GM23338 (cell line): ENCODE data around the gene CSPG4. TPM values are rescaled to one million over a fixed set of nuclear protein-coding genes. Genes with fewer than 3 reads are reported as not detected.
"Not testable (repeated sequence)": the region's sequence is repeated elsewhere in the genome, so short reads cannot be mapped to it uniquely, and the experiment has no call there.

Experiments
- ATAC-seq: fragments of 200-7000 bp; cut with Tn5 transposase; 3 replicates; pipeline ENCODE4 v1.9.1; 2020
- DNase-seq: peaks from one replicate; pipeline ENCODE4 v3.0.0-alpha.2; 2015; ENCODE audit warnings: low spot score
- H2AFZ ChIP-seq: fragments of 200-600 bp; sonication (generic); 2 replicates; pipeline ENCODE4 v1.8.0; 2016; ENCODE audit warnings: antibody characterized with exemption, mild to moderate bottlenecking, moderate library complexity
- H3F3A ChIP-seq: fragments of 200-600 bp; sonication (generic); replicated peaks from 2 replicates; pipeline ENCODE4 v1.8.0; 2017; ENCODE audit warnings: antibody characterized with exemption, mixed run types, low read depth
- H3K27ac ChIP-seq: fragments of 200-600 bp; sonication (generic); 2 replicates; pipeline ENCODE4 v1.6.1; 2016; ENCODE audit warnings: low read depth
- H3K27me3 ChIP-seq: fragments of 200-600 bp; sonication (generic); 2 replicates; pipeline ENCODE4 v1.8.0; 2016; ENCODE audit warnings: mild to moderate bottlenecking, mixed run types, moderate library complexity; ENCODE audit not compliant: insufficient read depth
- H3K36me3 ChIP-seq: fragments of 200-600 bp; sonication (generic); 2 replicates; pipeline ENCODE4 v1.8.0; 2016; ENCODE audit warnings: mild to moderate bottlenecking; ENCODE audit not compliant: insufficient read depth
- H3K4me1 ChIP-seq: fragments of 200-600 bp; sonication (generic); 2 replicates; pipeline ENCODE4 v1.8.0; 2016; ENCODE audit warnings: mild to moderate bottlenecking, moderate library complexity; ENCODE audit not compliant: insufficient read depth
- H3K4me2 ChIP-seq: fragments of 200-600 bp; sonication (generic); 2 replicates; pipeline ENCODE4 v1.7.1; 2017; ENCODE audit warnings: mixed run types
- H3K4me3 ChIP-seq: fragments of 200-600 bp; sonication (generic); 2 replicates; pipeline ENCODE4 v1.6.1; 2016; ENCODE audit warnings: mixed run types
- H3K79me2 ChIP-seq: fragments of 200-600 bp; sonication (generic); replicated peaks from 2 replicates; pipeline ENCODE4 v1.8.0; 2017; ENCODE audit warnings: mild to moderate bottlenecking; ENCODE audit not compliant: insufficient read depth
- H3K9me2 ChIP-seq: fragments of 200-600 bp; sonication (generic); 2 replicates; pipeline ENCODE4 v1.8.0; 2017; ENCODE audit not compliant: insufficient read depth
- H4K20me1 ChIP-seq: fragments of 200-600 bp; sonication (generic); replicated peaks from 2 replicates; pipeline ENCODE4 v1.8.0; 2017; ENCODE audit warnings: mild to moderate bottlenecking; ENCODE audit not compliant: insufficient read depth
- H3K27ac Mint-ChIP-seq: 2 replicates; pipeline ENCODE4 v1.8.0; 2020; ENCODE audit warnings: inconsistent platforms, mild to moderate bottlenecking, moderate library complexity, mixed read lengths
- H3K27me3 Mint-ChIP-seq: 3 replicates; pipeline ENCODE4 v1.8.0; 2022; ENCODE audit warnings: low read depth, mild to moderate bottlenecking, moderate library complexity, mixed read lengths, inconsistent platforms; ENCODE audit not compliant: insufficient read depth, poor library complexity
- H3K36me3 Mint-ChIP-seq: 3 replicates; pipeline ENCODE4 v1.8.0; 2021; ENCODE audit warnings: low read depth, mild to moderate bottlenecking, inconsistent platforms, moderate library complexity, mixed read lengths
- H3K4me1 Mint-ChIP-seq: 3 replicates; pipeline ENCODE4 v1.8.0; 2020; ENCODE audit warnings: mild to moderate bottlenecking, inconsistent platforms, mixed read lengths
- H3K4me3 Mint-ChIP-seq: 3 replicates; pipeline ENCODE4 v1.8.0; 2021; ENCODE audit warnings: moderate library complexity, mild to moderate bottlenecking, inconsistent platforms, mixed read lengths
- H3K9me3 Mint-ChIP-seq: 3 replicates; pipeline ENCODE4 v1.8.0; 2020; ENCODE audit warnings: moderate library complexity, mild to moderate bottlenecking, inconsistent platforms, mixed read lengths
- CREB1 ChIP-seq: fragments of 250-450 bp; sonication (Bioruptor Pico); IDR thresholded peaks from 2 replicates; pipeline ENCODE4 v1.5.0; 2020; ENCODE audit warnings: low read depth, mild to moderate bottlenecking, moderate library complexity
- EZH2 ChIP-seq: fragments of 200-600 bp; sonication (generic); IDR thresholded peaks from one replicate; pipeline ENCODE4 v1.8.0; 2017; ENCODE audit warnings: antibody characterized with exemption, mild to moderate bottlenecking, low read depth; ENCODE audit not compliant: unreplicated experiment
- EZH2phosphoT487 ChIP-seq: fragments of 200-600 bp; sonication (generic); IDR thresholded peaks from one replicate; pipeline ENCODE4 v1.8.1; 2018; ENCODE audit warnings: antibody characterized with exemption; ENCODE audit not compliant: unreplicated experiment
- NANOG ChIP-seq: IDR thresholded peaks from 2 replicates; pipeline ENCODE4 v1.6.1; 2016; ENCODE audit warnings: antibody characterized with exemption, borderline replicate concordance
- REST ChIP-seq: IDR thresholded peaks from one replicate; pipeline ENCODE4 v1.6.1; 2018; ENCODE audit warnings: antibody characterized with exemption; ENCODE audit not compliant: unreplicated experiment
- STAT1 ChIP-seq: IDR thresholded peaks from one replicate; pipeline ENCODE4 v1.6.1; 2016; ENCODE audit warnings: antibody characterized with exemption; ENCODE audit not compliant: unreplicated experiment
- ZNF114 ChIP-seq: fragments of 250-450 bp; sonication (Bioruptor Pico); IDR thresholded peaks from 2 replicates; pipeline ENCODE4 v1.5.0; 2020; ENCODE audit warnings: mild to moderate bottlenecking, moderate library complexity
- ZNF331 ChIP-seq: fragments of 250-450 bp; sonication (Bioruptor Pico); IDR thresholded peaks from 2 replicates; pipeline ENCODE4 v1.5.0; 2020; ENCODE audit warnings: low read depth, mild to moderate bottlenecking, moderate library complexity
- polyA plus RNA-seq: library from polyadenylated mRNA; unstranded; fragments of >200 nt; fragmentation: Nextera tagmentation; extraction: Ambion mirVana; gene quantifications from 2 replicates; pipeline ENCODE4 v1.2.1, GENCODE V29; 2016
- total RNA-seq: library from RNA; depleted of rRNA; stranded (reverse); fragments of >200 nt; shearing (Covaris generic); gene quantifications from 2 replicates; pipeline ENCODE4 v1.2.3, GENCODE V29; 2014
- TF ChIP-seq, protein P1 (sequence below): fragments of 250-450 bp; sonication (Bioruptor Pico); IDR thresholded peaks from 2 replicates; pipeline ENCODE4 v1.5.0; 2020; ENCODE audit warnings: mild to moderate bottlenecking, moderate library complexity

CSPG4 gene
- total and polyA plus RNA-seq, 2 experiments from 2014 or later = 0.27 to 4.0 TPM

DNA sequence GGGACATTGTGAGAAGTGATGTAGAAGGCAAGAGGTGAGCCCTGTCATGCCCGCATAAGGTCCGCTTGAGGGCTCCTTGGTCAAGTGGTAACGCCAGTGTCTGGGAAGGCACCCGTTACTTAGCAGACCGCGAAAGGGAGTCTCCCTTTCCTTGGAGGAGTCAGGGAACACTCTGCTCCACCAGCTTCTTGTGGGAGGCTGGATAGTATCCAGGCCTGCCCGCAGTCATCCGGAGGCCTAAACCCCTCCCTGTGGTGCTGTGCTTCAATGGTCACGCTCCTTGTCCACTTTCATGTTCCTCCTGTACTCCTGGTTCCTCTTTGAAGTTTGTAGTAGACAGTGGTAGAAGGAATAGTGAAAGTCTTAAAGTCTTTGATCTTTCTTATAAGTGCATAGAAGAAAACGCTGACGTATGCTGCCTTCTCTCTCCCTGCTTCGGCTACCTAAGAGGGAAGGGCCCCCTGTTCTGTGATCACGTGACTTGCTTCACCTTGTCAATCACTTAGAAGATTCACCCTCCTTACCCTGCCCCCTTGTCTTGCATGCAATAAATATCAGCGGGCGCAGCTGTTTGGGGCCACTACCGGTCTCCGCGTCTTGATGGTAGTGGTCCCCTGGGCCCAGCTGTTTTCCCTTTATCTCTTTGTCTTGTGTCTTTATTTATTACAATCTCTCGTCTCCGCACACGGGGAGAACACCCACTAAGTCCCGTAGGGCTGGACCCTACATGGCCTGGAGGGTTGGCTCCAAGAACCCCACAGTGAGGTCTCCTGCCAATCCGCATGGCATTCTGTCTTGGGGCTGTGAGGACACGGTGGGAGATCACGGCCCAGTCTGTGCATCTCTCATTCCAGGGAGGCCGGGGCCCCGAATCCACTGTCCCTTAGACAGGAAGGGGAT is 22.5 kb upstream of the CSPG4 start:
- DNase-seq, H3K4me3 Mint-ChIP-seq, H2AFZ ChIP-seq, H3K27ac ChIP-seq, H4K20me1 ChIP-seq, H3K4me1 ChIP-seq, H3K36me3 Mint-ChIP-seq, H3K9me3 Mint-ChIP-seq, H3F3A ChIP-seq, H3K4me3 ChIP-seq, H3K79me2 ChIP-seq, H3K4me2 ChIP-seq, ATAC-seq, H3K9me2 ChIP-seq, H3K36me3 ChIP-seq: not testable (repeated sequence)
- Mint-ChIP-seq H3K27ac (0 out of 2 replicates have a peak overlapping the region, but pooled peaks have one; percentile 34), H3K27me3 (peaks cover 34% of the 10 kb centered on the region), H3K4me1 (peaks cover 38% of the 10 kb centered on the region)
- H3K27me3 ChIP-seq = peaks cover 13% of the 10 kb centered on the region

DNA sequence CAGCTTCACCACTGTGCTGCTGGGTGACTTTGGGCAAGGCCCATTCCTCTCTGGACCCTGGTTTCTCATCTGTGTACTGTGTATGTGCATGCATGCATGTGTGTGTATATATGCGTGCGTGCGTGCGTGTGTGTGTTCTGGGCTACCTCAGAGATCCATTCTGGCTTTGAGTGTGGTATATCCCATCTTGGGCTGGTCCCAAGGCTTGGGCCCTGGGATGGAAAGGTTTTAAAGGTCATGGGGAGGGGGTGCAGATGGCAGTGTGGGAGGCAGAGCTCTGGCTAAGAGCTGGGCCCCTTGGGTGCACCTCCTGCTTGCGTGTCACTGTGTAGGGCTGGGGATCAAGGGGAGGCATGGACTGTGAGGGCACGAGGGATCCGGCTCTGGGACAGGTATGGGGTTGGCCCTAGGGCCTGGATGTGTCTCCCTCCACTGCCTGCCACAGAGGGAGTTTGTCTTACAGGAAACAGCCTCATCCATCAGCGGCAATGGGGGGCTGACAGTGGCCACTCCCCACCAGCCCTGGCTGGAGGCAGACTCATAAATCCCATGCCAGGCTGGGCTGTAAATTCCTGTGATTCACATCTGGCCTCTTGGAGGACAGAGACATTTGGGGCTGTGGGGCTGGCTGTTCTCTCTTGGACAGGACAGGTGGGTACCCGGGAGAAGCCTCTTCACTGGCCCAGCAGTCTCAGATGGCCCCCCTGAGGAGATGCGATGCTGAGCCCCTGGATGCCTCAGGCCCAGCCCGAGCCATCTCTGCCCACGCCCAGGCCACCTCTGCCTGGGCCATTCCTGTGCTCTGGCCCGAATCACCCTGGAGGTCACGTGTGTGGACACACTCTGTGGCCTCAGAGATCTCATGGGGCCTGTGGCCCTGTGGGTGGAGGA is 21.4 kb upstream of the CSPG4 start:
- DNase-seq (no peak), ATAC-seq (no peak)
- Histone ChIP-seq H4K20me1 (no peaks in the 10 kb centered on the region), H3K4me1 (no peaks in the 10 kb centered on the region; the same call in 1 of the 2 replicates), H3K4me2 (no peak overlapping the region), H3K4me3 (no peak overlapping the region), H2AFZ (no peak overlapping the region), H3K79me2 (no peaks in the 10 kb centered on the region), H3F3A (no peaks in the 10 kb centered on the region), H3K27ac (no peak overlapping the region), H3K36me3 (no peaks in the 10 kb centered on the region), H3K9me2 (no peaks in the 10 kb centered on the region), H3K27me3 (peaks cover 2% of the 10 kb centered on the region; the same call in 1 of the 2 replicates)
- H3K4me1 Mint-ChIP-seq = peaks cover 38% of the 10 kb centered on the region
- H3K36me3 Mint-ChIP-seq = no peaks in the 10 kb centered on the region; the same call in 2 of the 3 replicates
- H3K27me3 Mint-ChIP-seq = peaks cover 23% of the 10 kb centered on the region
- no peaks in the 10 kb centered on the region; the same call in 2 of the 3 replicates for H3K9me3 Mint-ChIP-seq
- no peak overlapping the region for H3K4me3 Mint-ChIP-seq
- no peak overlapping the region for H3K27ac Mint-ChIP-seq
- no peak for TF ChIP-seq ZNF114
- no peak for TF ChIP-seq NANOG
- no peak for TF ChIP-seq REST
- no peak for TF ChIP-seq STAT1
- TF ChIP-seq, protein P1, sequence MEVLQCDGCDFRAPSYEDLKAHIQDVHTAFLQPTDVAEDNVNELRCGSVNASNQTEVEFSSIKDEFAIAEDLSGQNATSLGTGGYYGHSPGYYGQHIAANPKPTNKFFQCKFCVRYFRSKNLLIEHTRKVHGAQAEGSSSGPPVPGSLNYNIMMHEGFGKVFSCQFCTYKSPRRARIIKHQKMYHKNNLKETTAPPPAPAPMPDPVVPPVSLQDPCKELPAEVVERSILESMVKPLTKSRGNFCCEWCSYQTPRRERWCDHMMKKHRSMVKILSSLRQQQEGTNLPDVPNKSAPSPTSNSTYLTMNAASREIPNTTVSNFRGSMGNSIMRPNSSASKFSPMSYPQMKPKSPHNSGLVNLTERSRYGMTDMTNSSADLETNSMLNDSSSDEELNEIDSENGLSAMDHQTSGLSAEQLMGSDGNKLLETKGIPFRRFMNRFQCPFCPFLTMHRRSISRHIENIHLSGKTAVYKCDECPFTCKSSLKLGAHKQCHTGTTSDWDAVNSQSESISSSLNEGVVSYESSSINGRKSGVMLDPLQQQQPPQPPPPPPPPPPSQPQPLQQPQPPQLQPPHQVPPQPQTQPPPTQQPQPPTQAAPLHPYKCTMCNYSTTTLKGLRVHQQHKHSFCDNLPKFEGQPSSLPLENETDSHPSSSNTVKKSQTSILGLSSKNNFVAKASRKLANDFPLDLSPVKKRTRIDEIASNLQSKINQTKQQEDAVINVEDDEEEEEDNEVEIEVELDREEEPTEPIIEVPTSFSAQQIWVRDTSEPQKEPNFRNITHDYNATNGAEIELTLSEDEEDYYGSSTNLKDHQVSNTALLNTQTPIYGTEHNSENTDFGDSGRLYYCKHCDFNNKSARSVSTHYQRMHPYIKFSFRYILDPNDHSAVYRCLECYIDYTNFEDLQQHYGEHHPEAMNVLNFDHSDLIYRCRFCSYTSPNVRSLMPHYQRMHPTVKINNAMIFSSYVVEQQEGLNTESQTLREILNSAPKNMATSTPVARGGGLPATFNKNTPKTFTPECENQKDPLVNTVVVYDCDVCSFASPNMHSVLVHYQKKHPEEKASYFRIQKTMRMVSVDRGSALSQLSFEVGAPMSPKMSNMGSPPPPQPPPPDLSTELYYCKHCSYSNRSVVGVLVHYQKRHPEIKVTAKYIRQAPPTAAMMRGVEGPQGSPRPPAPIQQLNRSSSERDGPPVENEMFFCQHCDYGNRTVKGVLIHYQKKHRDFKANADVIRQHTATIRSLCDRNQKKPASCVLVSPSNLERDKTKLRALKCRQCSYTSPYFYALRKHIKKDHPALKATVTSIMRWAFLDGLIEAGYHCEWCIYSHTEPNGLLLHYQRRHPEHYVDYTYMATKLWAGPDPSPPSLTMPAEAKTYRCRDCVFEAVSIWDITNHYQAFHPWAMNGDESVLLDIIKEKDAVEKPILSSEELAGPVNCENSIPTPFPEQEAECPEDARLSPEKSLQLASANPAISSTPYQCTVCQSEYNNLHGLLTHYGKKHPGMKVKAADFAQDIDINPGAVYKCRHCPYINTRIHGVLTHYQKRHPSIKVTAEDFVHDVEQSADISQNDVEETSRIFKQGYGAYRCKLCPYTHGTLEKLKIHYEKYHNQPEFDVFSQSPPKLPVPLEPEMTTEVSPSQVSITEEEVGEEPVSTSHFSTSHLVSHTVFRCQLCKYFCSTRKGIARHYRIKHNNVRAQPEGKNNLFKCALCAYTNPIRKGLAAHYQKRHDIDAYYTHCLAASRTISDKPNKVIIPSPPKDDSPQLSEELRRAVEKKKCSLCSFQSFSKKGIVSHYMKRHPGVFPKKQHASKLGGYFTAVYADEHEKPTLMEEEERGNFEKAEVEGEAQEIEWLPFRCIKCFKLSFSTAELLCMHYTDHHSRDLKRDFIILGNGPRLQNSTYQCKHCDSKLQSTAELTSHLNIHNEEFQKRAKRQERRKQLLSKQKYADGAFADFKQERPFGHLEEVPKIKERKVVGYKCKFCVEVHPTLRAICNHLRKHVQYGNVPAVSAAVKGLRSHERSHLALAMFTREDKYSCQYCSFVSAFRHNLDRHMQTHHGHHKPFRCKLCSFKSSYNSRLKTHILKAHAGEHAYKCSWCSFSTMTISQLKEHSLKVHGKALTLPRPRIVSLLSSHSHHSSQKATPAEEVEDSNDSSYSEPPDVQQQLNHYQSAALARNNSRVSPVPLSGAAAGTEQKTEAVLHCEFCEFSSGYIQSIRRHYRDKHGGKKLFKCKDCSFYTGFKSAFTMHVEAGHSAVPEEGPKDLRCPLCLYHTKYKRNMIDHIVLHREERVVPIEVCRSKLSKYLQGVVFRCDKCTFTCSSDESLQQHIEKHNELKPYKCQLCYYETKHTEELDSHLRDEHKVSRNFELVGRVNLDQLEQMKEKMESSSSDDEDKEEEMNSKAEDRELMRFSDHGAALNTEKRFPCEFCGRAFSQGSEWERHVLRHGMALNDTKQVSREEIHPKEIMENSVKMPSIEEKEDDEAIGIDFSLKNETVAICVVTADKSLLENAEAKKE = no peak
- no peak for TF ChIP-seq ZNF331
- TF ChIP-seq CREB1 = no peak
- no peak for TF ChIP-seq EZH2
- TF ChIP-seq EZH2phosphoT487 = no peak
